ENCODE results near the gene DRD4.
"Not testable (repeated sequence)": the region's sequence is repeated elsewhere in the genome, so short reads cannot be mapped to it uniquely, and the experiment has no call there.

The DRD4 gene

DNA sequence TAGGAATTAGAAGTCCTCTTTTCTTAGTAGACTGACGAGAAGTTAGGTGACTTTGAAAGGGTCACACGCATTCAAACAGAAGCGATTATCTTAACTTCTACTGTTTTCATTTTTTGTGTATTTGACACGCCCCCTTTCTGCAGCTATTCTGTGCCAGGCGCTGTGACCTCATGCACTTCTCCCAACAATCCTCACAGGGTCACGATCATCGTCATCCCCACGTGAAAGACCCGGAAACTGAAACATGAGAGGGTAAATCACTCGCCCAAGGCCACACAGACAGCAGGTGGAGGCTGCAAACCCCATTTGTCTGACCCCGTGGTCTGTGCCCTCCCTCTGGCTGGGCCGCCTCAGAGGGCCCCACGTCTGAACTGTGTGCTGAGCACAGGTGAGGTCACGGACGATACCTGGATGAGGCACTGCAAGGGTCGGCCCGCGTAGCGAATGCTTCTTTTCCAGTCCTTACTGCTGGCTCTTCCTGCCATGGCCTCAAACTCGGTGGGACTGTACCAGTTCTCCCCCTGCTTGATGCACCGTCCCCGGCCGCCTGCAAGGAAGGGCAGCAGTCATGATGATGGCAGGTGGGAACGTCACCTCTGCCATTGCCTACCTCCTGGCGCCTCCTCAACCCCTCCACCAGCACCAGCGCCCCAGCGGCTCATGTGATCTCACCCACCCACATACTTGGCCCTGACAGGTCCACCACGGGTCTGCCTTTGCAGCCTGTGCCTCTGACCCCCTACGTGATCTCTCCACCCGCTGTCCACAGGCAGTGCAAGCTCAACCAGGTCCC is 49.6 kb downstream of the DRD4 start:
- DNase-seq: no peak

DNA sequence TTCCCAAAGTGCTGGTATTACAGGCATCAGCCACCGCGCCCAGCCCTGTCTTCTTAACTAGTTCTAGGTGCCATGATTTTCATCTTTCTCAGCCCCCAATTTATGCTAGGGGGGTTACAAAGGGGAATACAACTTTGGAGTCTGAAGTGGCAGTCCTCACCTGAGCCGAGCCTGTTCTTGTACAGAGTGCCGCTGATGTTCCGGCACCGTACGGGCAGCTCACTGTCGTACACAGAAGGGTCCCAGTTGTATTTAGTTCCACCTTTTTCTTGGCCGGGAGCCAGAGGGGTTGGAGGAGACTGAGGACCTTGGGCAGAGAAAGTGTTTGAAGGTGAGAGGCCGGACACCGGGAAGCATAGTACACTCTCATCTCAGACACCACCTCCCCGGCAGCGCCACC is 50.7 kb downstream of the DRD4 start:
- DNase-seq: no peak

GRCh38 chr11:688681-689080 is 51.6 kb downstream of the DRD4 start:
- DNase-seq: no peak

DNA sequence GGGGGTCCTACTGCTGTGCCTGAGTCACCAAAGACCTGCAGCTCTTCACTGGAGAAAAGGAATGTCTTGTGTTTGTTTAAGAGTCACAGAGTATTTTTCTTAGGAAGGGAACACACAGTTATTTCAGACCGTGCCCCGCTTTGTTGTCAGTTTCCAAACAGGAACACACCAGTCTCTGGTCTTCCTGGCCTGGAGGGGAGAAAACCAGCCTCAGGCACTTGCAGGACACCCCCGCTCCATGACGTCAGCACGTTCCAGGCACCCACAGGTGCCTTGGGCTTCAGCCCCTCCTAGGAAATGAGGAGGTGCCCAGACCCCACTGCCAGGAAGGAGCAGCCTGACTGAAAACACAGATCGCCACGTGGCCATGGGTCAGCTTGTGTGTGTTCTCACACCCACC is 52.6 kb downstream of the DRD4 start:
- DNase-seq: no peak

DNA sequence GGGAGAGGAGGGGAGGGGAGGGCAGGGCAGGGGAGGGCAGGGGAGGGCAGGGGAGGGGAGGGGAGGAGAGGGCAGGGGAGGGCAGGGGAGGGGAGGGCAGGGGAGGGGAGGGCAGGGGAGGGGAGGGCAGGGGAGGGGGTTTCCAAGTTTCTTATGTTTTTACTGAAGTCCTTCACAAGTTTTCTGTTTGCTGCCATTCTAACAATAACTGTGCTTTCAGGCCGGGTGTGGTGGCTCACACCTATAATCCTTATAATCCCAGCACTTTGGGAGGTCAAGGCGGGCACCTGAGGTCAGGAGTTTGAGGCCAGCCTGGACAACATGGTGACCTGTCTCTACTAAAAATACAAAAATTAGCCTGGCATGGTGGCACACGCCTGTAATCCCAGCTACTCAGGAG is 53.2 kb downstream of the DRD4 start:
- DNase-seq: not testable (repeated sequence)
